Activated T-helper 1 cell treated with anti-CD3 and anti-CD28 coated beads, Interleukin-12 subunit alpha, Interleukin-12 subunit beta, Interleukin-2, Interleukin-4 antibody, amounts not matched to agents 30 ng/mL and 10 ng/mL and 1 ng/mL, durations not matched to agents 14 hours and 24 hours and 36 hours (primary cell): ENCODE measurements around the gene MRPL38. TPM values are rescaled to one million over a fixed set of nuclear protein-coding genes. Genes with fewer than 3 reads are reported as not detected.
"Not testable (repeated sequence)": the region's sequence is repeated elsewhere in the genome, so short reads cannot be mapped to it uniquely, and the experiment has no call there.

ENCODE experiments used
- DNase-seq: peaks from one replicate; pipeline ENCODE4 v3.0.0; 2021; ENCODE audit warnings: low spot score
- H3K27ac Mint-ChIP-seq: one replicate; pipeline ENCODE4 v1.8.0; 2021; ENCODE audit warnings: mild to moderate bottlenecking, mixed read lengths
- H3K27me3 Mint-ChIP-seq: one replicate; pipeline ENCODE4 v1.8.0; 2022; ENCODE audit warnings: mild to moderate bottlenecking, moderate library complexity, mixed read lengths; ENCODE audit not compliant: insufficient read depth
- H3K36me3 Mint-ChIP-seq: one replicate; pipeline ENCODE4 v1.8.0; 2021; ENCODE audit warnings: low read depth, mixed read lengths
- H3K4me1 Mint-ChIP-seq: one replicate; pipeline ENCODE4 v1.8.0; 2021; ENCODE audit warnings: low read depth, mixed read lengths
- H3K4me3 Mint-ChIP-seq: one replicate; pipeline ENCODE4 v1.8.0; 2021; ENCODE audit warnings: mild to moderate bottlenecking, moderate library complexity, mixed read lengths
- H3K9me3 Mint-ChIP-seq: one replicate; pipeline ENCODE4 v1.8.0; 2021; ENCODE audit warnings: mixed read lengths
- intact Hi-C: fragments of 100-400 bp; cut with micrococcal nuclease; formaldehyde crosslinking; loops from one replicate; pipeline ENCODE4 v1.15.1; 2024
- total RNA-seq: library from RNA; stranded (reverse); gene quantifications from 2 replicates; pipeline ENCODE4 v1.2.3, GENCODE V29; 2022

MRPL38 gene
- total RNA-seq, 1 donor from 2014 or later, result 160 TPM

GRCh38 chr17:75861927-75862317 lies 42.8 kb downstream of the MRPL38 start:
- H3K36me3 Mint-ChIP-seq, result peaks cover 1% of the 10 kb centered on the region
- intact Hi-C loops, result no loop called here
- no peak overlapping the region for H3K4me3 Mint-ChIP-seq
- H3K9me3 Mint-ChIP-seq, result no peaks in the 10 kb centered on the region
- H3K27ac Mint-ChIP-seq, result peak overlapping the region; percentile 79
- peaks cover 38% of the 10 kb centered on the region for H3K4me1 Mint-ChIP-seq
- DNase-seq, result no peak
- H3K27me3 Mint-ChIP-seq, result no peaks in the 10 kb centered on the region

DNA sequence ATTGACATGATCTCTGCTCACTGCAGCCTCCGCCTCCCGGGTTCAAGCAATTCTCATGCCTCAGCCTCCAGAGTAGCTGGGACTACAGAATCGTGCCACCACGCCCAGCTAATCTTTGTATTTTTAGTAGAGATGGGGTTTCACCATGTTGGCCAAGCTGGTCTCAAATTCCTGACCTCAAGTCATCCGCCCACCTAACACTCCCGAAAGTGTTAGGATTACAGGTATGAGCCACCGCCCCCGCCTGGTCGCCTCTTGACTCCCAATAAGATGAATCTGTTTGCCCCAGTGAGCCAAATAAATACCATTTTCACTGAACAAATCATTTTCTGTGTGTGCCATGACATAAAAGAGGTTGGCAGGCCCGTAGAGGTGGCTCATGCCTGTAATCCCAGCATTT lies 45.3 kb downstream of the MRPL38 start:
- H3K36me3 Mint-ChIP-seq, intact Hi-C loops, H3K4me3 Mint-ChIP-seq, H3K27me3 Mint-ChIP-seq, DNase-seq, H3K9me3 Mint-ChIP-seq: not testable (repeated sequence)
- peak overlapping the region; percentile 86 for H3K27ac Mint-ChIP-seq
- H3K4me1 Mint-ChIP-seq, result peaks cover 29% of the 10 kb centered on the region

- DNase-seq, result no peak
- H3K27ac Mint-ChIP-seq, result peak overlapping the region; percentile 88
Observed at GRCh38 chr17:75856062-75856756, 48.5 kb downstream of the MRPL38 start.

DNA sequence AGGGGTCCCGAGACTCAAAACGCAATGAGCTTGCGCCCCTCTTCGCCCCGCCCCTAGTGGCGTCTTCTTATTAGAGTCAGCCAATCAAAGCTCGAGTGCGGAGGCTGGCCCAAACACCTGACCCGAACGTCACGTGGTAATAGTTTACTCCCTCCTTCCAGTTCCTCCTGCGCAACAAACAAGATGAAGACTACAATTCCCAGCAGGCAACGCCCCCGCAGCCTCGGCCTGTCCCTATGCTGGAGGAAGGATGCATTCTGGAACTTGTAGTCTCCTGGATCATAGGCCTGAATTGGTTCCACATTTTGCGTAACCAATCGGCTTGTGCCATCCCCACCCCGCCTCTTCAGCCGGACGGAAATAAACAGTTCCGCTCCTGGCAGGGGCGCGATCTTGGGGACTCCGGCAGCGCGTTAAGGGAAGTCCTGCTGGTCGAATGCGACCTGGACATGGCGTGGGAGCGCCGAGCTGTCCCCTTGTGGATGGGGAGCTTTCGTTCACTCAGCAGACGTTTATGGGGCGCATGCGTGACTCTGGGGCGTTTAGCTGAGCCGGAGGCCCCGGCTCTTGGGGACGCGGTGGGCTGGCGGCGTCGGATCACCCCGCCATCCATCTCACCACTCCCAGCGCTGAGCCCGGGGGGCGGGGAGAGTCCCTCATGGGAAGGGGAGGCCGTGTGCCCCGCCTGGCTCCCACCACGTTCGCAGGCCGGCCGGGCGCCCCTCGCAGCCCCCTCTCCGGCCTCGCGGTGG lies 49.2 kb downstream of the MRPL38 start, which contains the start of gene WBP2:
TSS of gene WBP2 (minus strand) at position 26 of the 752 bp plus-strand sequence. CDS start 38 bp downstream, outside the sequence.
- H3K27ac Mint-ChIP-seq, result peak within 1 kb of the TSS; percentile 88
- H3K27me3 Mint-ChIP-seq, result no peaks in the 10 kb centered on the region
- no peaks in the 10 kb centered on the region for H3K9me3 Mint-ChIP-seq
- DNase-seq, result peak; percentile 96
- peaks cover 34% of the 10 kb centered on the region for H3K4me1 Mint-ChIP-seq
- intact Hi-C loops, result loop anchor here (1.0 to 2.0 kb wide), 11 partner anchors 11 to 189 kb away; partner anchors contain the start of genes ACOX1, FBF1, MRPL38 and RECQL5
- H3K36me3 Mint-ChIP-seq, result peaks cover 2% of the 10 kb centered on the region
- no peak within 1 kb of the TSS for H3K4me3 Mint-ChIP-seq

More at GRCh38 chr17:75856062-75856756, 48.5 kb downstream of the MRPL38 start:
- intact Hi-C loops, result no loop called here
- Mint-ChIP-seq H3K36me3 (peaks cover 2% of the 10 kb centered on the region), H3K27me3 (no peaks in the 10 kb centered on the region), H3K4me1 (peaks cover 34% of the 10 kb centered on the region), H3K9me3 (no peaks in the 10 kb centered on the region), H3K4me3 (no peak overlapping the region)

DNA sequence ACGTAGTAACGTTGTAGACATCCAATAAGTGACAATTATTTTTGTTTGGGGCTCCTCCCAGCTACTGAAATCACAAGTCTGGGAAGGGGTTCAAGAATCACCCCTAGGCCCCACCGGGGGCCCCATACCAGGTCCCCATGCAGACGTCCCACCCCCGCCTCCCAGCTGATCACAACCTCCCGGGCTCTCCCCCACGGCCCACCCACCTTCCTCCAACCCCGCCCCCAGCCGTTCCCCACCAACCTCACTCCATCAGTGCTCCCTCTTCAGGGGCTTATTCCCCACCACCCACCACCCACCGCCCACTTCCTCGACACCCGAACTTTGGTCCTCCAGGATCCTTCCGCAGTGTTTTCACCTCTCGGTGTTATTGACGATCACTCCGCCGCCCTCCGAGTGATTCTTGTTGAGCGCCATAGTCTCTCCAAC lies 49.8 kb downstream of the MRPL38 start:
- peaks cover 34% of the 10 kb centered on the region for H3K4me1 Mint-ChIP-seq
- intact Hi-C loops, result loop anchor here (1.0 to 2.0 kb wide), 11 partner anchors 11 to 188 kb away; partner anchors contain the start of genes ACOX1, FBF1, MRPL38 and RECQL5
- no peak for DNase-seq
- H3K36me3 Mint-ChIP-seq, result peaks cover 3% of the 10 kb centered on the region
- no peak overlapping the region for H3K4me3 Mint-ChIP-seq
- H3K9me3 Mint-ChIP-seq, result no peaks in the 10 kb centered on the region
- H3K27ac Mint-ChIP-seq, result no peak overlapping the region
- H3K27me3 Mint-ChIP-seq, result no peaks in the 10 kb centered on the region

GRCh38 chr17:75854101-75854748 lies 50.5 kb downstream of the MRPL38 start:
- no peak overlapping the region for H3K4me3 Mint-ChIP-seq
- DNase-seq, result no peak
- peaks cover 7% of the 10 kb centered on the region for H3K36me3 Mint-ChIP-seq

GRCh38 chr17:75853433-75853832 lies 51.3 kb downstream of the MRPL38 start:
- Mint-ChIP-seq H3K36me3 (peaks cover 8% of the 10 kb centered on the region), H3K27me3 (no peaks in the 10 kb centered on the region), H3K4me3 (no peak overlapping the region), H3K9me3 (no peaks in the 10 kb centered on the region), H3K27ac (no peak overlapping the region), H3K4me1 (peaks cover 27% of the 10 kb centered on the region)
- intact Hi-C loops, result no loop called here
- DNase-seq, result no peak

More at GRCh38 chr17:75854101-75854748, 50.5 kb downstream of the MRPL38 start:
- Mint-ChIP-seq H3K27me3 (no peaks in the 10 kb centered on the region), H3K9me3 (no peaks in the 10 kb centered on the region), H3K4me1 (peaks cover 32% of the 10 kb centered on the region), H3K27ac (no peak overlapping the region)
- intact Hi-C loops, result loop anchor here (2.0 kb wide), 2 partner anchors 23 to 187 kb away; partner anchors contain the start of genes RECQL5 and SAP30BP

DNA sequence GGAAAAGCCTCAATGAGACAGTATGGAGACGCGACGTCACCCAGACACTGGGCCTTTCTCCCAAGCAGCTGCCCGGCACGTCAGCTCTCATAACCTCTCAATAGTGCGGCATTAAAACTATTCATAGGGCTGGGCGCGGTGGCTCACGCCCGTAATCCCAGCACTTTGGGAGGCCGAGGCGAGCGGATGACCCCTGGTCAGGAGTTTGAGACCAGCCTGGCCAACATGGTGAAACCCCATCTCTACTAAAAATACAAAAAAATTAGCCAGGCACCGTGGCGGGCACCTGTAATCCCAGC lies 53.0 kb downstream of the MRPL38 start:
- peaks cover 22% of the 10 kb centered on the region for H3K4me1 Mint-ChIP-seq
- intact Hi-C loops, DNase-seq, H3K27ac Mint-ChIP-seq, H3K27me3 Mint-ChIP-seq, H3K9me3 Mint-ChIP-seq, H3K4me3 Mint-ChIP-seq: not testable (repeated sequence)
- peaks cover 18% of the 10 kb centered on the region for H3K36me3 Mint-ChIP-seq

DNA sequence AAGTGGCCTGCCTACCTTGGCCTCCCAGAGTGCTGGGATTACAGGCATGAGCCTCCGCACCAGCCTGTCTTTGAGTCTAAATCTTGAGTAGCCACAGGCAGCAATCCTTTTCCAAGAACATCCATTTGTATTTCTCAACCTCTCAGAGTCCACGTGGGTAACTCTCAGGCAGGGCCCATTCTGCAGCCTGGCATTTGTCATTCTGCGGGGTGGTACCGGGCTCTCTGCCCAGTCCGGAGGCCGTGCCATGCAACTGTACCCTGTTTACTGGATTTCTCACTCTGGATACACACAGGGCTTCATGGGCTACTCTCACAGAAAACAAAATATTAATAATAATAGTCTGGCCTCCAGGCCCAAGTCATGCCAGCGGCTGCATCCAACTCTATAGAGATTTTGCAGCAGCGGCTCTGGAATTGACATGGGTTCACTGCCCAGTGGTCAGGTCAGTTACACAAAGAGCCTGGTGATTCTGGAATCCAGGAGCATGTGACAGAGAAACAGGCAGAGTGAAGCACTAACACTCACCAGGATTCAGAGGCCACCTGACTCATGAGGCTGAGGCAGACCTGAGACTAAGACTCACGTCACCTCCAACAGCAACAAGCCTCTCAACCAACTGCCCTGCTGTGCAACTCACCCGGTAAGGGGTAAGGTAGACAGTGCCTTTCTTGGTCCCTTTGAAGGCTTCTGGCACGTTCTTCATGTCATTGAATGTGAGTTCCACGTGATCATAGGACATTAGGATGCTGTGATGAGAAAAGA lies 53.6 kb downstream of the MRPL38 start:
- intact Hi-C loops, result no loop called here
- H3K27me3 Mint-ChIP-seq, result no peaks in the 10 kb centered on the region
- no peaks in the 10 kb centered on the region for H3K9me3 Mint-ChIP-seq
- no peak overlapping the region for H3K4me3 Mint-ChIP-seq
- H3K36me3 Mint-ChIP-seq, result peaks cover 20% of the 10 kb centered on the region
- peaks cover 17% of the 10 kb centered on the region for H3K4me1 Mint-ChIP-seq
- no peak for DNase-seq
- no peak overlapping the region for H3K27ac Mint-ChIP-seq

- Mint-ChIP-seq H3K4me1 (peaks cover 27% of the 10 kb centered on the region), H3K27me3 (no peaks in the 10 kb centered on the region), H3K27ac (no peak overlapping the region), H3K36me3 (peaks cover 23% of the 10 kb centered on the region), H3K4me3 (no peak overlapping the region), H3K9me3 (no peaks in the 10 kb centered on the region)
- intact Hi-C loops, result loop anchor here (2.0 kb wide), 1 partner anchor 85 kb away; the partner anchor contains the start of gene GALK1
- DNase-seq, result no peak
Observed at GRCh38 chr17:75849724-75850123, 55.0 kb downstream of the MRPL38 start.

GRCh38 chr17:75849279-75849646 lies 55.4 kb downstream of the MRPL38 start:
- Mint-ChIP-seq H3K4me3 (no peak overlapping the region), H3K27ac (no peak overlapping the region), H3K9me3 (no peaks in the 10 kb centered on the region), H3K4me1 (peaks cover 25% of the 10 kb centered on the region), H3K36me3 (peaks cover 23% of the 10 kb centered on the region), H3K27me3 (no peaks in the 10 kb centered on the region)
- intact Hi-C loops, result loop anchor here (2.0 kb wide), 1 partner anchor 84 kb away; the partner anchor contains the start of gene GALK1
- no peak for DNase-seq
